GM18505 (cell line): ENCODE measurements around the gene CPEB2.

ENCODE experiments used
- ATAC-seq: cut with Tn5 transposase; IDR thresholded peaks from one replicate; pipeline ENCODE4 v1.9.1; 2021; ENCODE audit not compliant: unreplicated experiment
- POLR2A ChIP-seq: IDR thresholded peaks from 4 replicates; pipeline ENCODE4 v1.6.1; 2011; ENCODE audit warnings: borderline replicate concordance; ENCODE audit not compliant: insufficient read depth, insufficient read length; ENCODE audit errors: extremely low read depth

Gene CPEB2

DNA sequence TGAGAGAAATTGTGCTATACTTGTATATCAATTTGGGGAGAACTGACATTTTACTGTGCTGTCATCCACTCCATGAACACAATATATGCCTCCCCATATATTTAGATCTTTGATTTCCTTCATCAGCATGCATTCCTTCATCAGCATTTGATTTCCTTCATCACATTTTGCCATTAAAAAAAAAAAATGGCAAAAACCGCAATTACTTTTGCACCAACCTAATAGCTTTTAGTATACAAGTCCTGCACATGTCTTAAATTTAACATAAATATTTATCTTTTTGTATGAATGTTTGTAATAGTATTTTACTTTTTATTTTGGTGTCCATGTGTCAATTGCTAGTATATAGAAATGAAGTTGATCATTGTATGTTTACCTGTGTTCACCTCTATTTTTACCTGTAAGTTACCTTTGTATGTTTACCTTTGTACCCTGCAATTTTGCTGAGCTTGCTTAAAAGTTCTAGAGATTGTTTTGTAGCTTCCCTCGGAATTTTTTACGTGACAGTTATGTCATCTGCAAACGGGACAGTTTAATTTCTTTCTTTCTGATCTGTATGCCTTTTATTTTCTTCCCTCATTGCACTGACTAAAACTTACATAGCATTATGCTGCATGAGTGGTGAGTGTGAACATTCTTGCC is 86.2 kb downstream of the CPEB2 start:
- TF ChIP-seq POLR2A: no peak
- no peak for ATAC-seq

DNA sequence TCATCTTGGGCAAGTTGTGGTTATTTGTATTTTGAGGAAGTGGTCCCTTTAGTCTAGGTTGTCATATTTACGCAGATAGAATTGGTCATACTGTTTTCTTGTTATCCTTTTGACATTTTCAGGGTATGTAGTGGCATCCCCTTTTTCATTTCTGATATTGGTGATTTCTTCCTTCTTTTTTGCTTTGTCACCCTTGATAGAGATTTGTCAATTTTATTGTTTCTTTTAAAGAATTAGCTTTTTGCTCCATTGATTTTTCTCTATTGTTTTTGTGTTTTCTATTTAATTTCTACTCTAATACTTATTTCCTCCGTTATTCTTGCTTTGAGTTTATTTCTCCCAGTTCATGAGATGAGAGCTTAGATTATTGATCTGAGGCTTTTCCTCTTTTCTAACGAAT is 87.7 kb downstream of the CPEB2 start:
- TF ChIP-seq POLR2A: no peak
- no peak for ATAC-seq

DNA sequence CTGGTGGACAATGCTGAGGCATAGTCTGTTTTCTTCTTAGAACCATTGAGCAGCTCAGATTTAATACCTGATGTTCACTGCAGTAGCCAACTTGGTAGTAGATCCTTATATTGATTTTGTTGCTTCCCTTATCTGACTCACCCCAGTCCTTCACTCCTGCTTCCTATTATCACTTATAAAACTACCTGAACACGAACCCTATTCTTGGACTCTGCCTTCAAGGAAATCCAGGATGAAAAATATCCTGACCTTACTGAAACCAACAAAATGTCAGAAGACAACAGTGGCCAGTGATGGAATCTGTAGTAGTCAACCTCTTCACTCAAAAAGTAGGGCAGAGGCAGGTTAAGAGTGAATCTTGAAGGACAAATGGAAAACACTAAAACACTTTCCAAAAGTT is 98.1 kb downstream of the CPEB2 start:
- TF ChIP-seq POLR2A: no peak
- no peak for ATAC-seq

DNA sequence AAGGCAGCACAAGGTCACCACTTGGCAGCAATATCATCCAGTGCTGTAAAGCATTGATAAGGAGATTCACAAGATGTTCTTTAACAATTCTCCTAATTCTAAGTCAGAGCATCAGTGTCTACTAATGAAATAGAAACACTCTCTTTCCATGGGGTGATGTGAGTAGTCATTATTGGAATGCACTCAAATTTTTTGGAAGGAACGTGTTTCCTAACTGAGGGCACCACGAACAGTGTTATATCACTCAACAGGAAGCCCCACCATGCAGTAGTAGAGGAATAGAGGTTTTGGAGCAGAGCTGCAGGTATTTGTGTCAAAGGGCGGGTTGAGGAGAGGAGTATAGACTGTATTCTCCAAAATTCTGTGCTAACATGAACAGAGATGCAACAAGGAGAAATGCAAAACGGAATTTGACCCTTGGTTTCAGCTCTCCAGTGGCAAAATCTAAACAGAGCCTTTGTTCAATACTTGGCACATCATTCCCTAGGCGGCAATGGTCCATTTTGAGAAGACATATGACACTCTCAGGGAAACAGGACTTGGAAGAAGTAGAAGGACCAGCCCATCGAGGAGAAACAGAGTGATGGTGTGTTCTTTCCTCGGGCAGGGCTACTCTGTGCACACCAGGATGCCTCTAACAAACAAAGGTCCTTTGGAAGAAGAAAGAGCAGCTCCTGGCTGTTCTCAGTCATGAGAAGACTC is 98.9 kb downstream of the CPEB2 start:
- no peak for ATAC-seq
- TF ChIP-seq POLR2A: no peak

DNA sequence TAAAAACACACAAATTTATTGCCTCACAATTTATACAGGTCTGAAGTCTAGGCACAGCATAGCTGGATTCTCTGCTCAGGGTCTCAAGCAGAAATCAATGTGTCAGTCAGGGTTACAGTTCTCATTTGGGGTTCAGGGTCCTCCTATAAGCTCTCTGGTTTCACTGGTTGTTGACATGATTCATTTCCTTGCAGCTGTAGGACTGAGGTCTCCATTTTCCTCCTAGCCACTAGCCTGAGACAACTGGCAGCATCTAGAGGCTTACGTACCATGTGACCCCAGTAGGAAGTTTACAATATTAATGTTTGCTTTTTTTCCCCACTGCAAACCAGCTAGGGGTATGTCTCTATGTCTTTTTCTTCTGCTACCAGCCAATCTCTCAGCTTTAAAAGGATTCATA is 102.5 kb downstream of the CPEB2 start:
- no peak for ATAC-seq
- no peak for TF ChIP-seq POLR2A

DNA sequence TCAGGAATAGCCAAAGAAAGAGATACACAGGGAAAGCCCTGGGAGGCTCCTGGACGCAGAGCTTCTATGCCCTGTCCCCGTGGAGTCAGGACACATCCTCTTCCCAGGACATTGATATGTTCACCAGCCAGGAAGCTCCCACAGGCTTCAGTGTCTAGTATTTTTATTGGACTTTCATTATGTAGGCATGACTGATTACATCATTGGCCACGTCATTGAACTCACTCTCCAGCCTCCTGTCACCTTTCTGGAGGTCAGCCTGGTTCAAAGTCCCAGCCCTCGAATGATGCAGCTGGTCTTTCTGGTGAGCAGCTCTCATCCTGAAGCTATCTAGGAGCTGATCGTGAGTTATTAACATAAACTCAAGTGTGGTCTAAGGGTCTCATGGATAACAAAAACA is 104.1 kb downstream of the CPEB2 start:
- ATAC-seq: no peak
- no peak for TF ChIP-seq POLR2A

DNA sequence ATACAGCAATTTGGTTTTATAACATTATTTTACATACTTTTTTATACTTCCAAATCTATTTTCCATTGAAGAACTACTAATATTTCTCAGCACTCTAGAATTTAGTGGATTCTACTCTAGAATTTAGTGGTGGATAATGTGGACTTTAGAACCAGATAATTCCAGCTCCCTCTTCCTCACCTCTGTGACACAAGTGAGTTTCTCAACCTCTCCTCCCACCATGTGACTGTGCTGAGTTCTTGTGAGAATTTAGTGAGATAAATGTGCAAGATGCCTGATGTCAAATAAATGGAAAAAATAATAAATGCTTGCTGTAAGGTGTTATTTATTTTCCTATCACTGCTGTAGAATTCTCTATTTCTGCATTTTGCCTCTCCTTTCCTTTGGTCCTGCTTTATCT is 107.3 kb downstream of the CPEB2 start:
- no peak for ATAC-seq
- TF ChIP-seq POLR2A: no peak

DNA sequence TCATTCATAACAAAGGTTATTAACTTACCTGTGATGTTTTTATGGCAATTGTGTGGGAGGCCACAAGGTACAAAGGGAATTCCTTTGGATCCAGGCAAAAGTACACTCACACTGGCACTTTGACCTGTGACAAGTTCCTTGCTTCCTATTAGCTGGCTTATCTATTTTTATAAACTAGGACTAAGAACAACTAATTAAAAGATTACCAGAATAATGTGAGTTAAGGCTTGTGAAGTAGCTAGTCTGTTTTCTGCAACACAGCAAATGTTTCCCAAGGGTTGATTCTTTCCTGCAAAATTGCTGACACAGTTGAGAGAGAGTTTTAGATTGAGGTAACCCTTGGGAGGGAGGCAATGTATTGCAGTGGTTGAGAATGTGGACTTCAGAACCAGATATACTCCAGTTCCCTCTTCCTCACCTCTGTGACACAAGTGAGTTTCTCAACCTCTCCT is 107.9 kb downstream of the CPEB2 start:
- TF ChIP-seq POLR2A: no peak
- no peak for ATAC-seq

DNA sequence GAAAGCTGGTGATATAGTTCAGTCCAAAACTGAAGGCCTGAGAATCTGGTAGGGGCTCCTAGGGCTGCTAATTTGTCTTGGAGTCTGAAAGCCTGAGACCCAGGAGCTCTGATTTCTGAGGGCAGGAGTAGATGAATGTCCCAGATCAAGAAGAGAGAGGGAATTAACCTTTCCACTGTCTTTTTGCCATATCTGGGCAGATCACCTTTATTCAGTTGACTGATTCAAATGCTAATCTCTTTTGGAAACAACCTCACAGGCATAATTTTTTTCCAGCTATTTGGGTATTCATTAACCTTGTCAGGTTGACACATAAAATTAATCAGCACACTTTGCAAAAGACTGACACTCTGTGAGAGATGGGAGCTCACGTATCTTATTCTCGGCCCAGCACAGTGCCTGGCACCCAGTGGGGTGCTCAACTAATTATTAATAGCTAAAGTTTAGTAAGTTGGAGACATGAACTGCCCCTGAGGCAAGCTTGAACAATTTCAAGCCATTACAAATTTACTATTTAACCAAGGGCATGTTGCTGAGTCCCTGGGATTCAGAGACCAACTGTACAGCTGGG is 114.3 kb downstream of the CPEB2 start:
- TF ChIP-seq POLR2A: no peak
- ATAC-seq: no peak

DNA sequence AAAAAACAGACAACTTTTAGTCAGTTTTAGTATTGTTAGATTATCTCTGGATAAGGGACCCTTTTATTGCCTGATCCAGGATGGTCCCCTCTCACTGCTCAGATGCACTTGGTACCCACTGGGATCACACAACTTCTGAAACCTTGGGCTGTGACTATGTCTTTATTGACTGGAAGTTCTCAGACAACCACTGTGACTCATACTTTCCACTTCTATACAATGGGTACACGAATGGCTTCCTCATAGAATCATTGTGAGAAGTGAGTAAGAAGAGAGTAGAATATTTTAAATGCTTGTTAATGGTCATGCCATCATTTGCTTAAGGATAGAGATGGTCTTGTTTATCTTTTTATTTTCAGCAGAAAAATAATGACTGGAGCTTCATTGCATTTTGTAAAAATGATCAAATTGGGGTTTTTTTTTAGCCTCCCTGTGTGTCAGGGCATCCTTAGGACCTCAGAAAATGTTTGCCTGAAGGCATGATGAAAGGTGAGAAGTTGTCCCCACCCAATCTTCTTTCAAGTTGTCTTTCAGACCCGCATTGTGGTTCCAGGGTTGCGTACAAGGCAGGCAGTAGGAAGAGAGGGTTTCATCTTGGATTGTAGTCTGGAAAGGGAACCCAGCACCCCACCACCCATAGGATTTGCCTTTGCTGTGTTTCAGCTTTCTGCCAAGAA is 115.1 kb downstream of the CPEB2 start:
- TF ChIP-seq POLR2A: no peak

DNA sequence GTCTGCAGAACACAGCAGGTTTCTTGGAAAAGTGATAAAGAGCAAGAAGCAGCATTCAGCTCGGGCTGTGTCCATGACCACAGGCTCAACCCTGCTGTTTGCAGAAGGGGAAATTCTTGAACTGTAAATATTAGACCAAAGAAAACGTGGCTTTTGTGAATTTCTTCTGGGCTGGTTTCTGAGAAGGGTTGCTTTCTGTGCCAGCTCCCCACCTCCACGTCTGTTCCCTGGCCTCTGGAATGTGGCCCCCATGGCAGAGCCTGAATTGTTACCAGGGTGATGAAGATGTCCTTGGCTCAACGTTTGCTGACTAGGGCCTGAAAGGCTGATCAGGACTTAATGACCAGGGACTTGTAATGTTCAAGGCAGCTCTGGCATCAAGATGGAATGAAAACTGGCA is 116.0 kb downstream of the CPEB2 start:
- no peak for TF ChIP-seq POLR2A
- ATAC-seq: no peak

More for the DNA sequence above, 115.1 kb downstream of the CPEB2 start:
- no peak for ATAC-seq
